Immature natural killer cell (primary cell): ENCODE data around the gene CPAMD8. TPM values are rescaled to one million over a fixed set of nuclear protein-coding genes. Genes with fewer than 3 reads are reported as not detected.
A peak's percentile ranks its signal among the peaks of the same experiment; 100 is the strongest.
"Not testable (repeated sequence)": the region's sequence is repeated elsewhere in the genome, so short reads cannot be mapped to it uniquely, and the experiment has no call there.

Experiments used
- DNase-seq, 3 donors: peaks; one replicate each; pipeline ENCODE4 v3.0.0; 2022; ENCODE audit warnings: mixed read lengths in 1 of 3
- H3K27ac Mint-ChIP-seq, 6 donors: one replicate each; pipeline ENCODE4 v1.8.0; 2020; ENCODE audit warnings: mixed read lengths in 6 of 6, mild to moderate bottlenecking in 5 of 6, inconsistent platforms in 4 of 6, moderate library complexity in 3 of 6
- H3K27me3 Mint-ChIP-seq, 3 donors: one replicate each; pipeline ENCODE4 v1.8.0; 2020 to 2021; ENCODE audit warnings: low read depth in 3 of 3, mild to moderate bottlenecking in 3 of 3, mixed read lengths in 3 of 3, moderate library complexity in 3 of 3, inconsistent platforms in 1 of 3
- H3K36me3 Mint-ChIP-seq, 3 donors: one replicate each; pipeline ENCODE4 v1.8.0; 2020; ENCODE audit warnings: mixed read lengths in 3 of 3, inconsistent platforms in 2 of 3, mild to moderate bottlenecking in 2 of 3
- H3K4me1 Mint-ChIP-seq, 2 donors: one replicate each; pipeline ENCODE4 v1.8.0; 2020; ENCODE audit warnings: inconsistent platforms in 2 of 2, mild to moderate bottlenecking in 2 of 2, mixed read lengths in 2 of 2, moderate library complexity in 1 of 2
- H3K4me3 Mint-ChIP-seq, 5 donors: one replicate each; pipeline ENCODE4 v1.8.0; 2020; ENCODE audit warnings: mild to moderate bottlenecking in 5 of 5, mixed read lengths in 5 of 5, inconsistent platforms in 3 of 5, moderate library complexity in 3 of 5
- H3K9me3 Mint-ChIP-seq, 6 donors: one replicate each; pipeline ENCODE4 v1.8.0; 2020; ENCODE audit warnings: mild to moderate bottlenecking in 6 of 6, mixed read lengths in 6 of 6, inconsistent platforms in 4 of 6, moderate library complexity in 3 of 6
- polyA plus RNA-seq, 3 donors: library from polyadenylated mRNA; unstranded; fragments of 300-500 nt; fragmentation: Illumina TruSeq; gene quantifications; one replicate each; pipeline ENCODE4 v1.2.3, GENCODE V29; 2021

Gene CPAMD8
- polyA plus RNA-seq, 3 donors from 2014 or later: 1.3 to 2.1 (median 1.4) TPM

DNA sequence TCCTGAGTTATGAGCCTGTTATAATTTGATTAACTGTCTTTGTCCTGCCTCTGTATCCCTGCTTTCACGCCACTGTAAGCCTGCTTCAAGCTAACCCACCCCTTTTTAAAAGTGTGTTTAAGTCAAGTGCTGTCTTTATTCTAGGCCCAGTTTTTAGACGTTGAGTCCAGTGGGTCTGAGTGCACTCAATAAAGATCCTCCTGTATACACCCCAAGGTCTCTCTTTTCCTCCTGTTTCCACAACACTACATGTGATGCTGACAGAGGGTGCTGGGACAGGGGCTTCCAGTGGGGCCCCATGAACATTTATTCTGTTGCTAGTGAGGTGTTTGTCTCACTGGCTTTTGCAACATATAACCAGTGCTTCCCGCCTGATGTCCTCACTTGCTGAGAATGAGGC is 144.5 kb downstream of the CPAMD8 start:
- Mint-ChIP-seq H3K4me1 (peaks cover 14 to 16% of the 10 kb centered on the region in 2 donors), H3K27ac (no peak overlapping the region), H3K36me3 (peaks cover 11 to 31% (median 21%) of the 10 kb centered on the region in 3 donors), H3K27me3 (peaks cover 0 to 4% (median 2%) of the 10 kb centered on the region in 3 donors), H3K4me3 (no peak overlapping the region), H3K9me3 (peaks cover 12 to 20% (median 15%) of the 10 kb centered on the region in 6 donors)
- DNase-seq: no peak

DNA sequence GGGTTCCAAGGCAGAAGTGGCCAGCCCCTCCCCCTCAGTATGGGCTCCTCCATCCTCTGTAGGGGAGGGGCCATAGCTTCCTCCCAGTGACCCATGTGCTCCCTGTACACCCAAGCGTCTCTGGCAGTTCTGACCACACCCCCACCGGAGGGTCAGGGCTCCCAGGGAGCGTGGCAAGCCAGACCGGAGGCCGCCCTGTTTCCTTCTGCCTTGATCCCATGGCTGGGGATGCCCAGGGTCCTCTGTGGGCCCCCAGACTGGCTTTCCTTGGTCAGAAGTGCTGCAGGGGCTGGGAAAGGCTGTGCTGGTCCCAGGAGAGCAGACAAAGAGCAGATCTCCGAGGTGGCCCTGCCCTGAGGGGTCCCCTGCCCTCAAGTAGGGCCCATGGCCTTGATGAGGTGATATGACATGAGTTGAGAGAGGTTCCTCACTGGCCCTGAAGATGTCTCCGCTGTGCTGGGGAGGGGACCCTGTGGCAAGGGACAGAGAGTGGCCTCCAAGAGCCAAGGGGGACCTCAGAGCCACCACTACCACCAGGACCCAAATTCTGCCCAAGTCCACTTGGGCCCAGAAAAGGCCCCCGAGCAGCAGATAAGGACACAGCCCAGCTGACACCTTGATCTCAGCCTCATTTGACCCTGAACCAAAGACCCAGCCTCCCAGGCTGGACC is 145.6 kb downstream of the CPAMD8 start:
- peaks cover 0 to 4% (median 4%) of the 10 kb centered on the region in 3 donors for H3K27me3 Mint-ChIP-seq
- H3K36me3 Mint-ChIP-seq: peaks cover 11 to 33% (median 22%) of the 10 kb centered on the region in 3 donors
- H3K4me3 Mint-ChIP-seq: no peak overlapping the region
- DNase-seq: no peak
- H3K27ac Mint-ChIP-seq: no peak overlapping the region
- H3K4me1 Mint-ChIP-seq: peaks cover 21 to 22% of the 10 kb centered on the region in 2 donors
- peaks cover 12 to 20% (median 15%) of the 10 kb centered on the region in 6 donors for H3K9me3 Mint-ChIP-seq

DNA sequence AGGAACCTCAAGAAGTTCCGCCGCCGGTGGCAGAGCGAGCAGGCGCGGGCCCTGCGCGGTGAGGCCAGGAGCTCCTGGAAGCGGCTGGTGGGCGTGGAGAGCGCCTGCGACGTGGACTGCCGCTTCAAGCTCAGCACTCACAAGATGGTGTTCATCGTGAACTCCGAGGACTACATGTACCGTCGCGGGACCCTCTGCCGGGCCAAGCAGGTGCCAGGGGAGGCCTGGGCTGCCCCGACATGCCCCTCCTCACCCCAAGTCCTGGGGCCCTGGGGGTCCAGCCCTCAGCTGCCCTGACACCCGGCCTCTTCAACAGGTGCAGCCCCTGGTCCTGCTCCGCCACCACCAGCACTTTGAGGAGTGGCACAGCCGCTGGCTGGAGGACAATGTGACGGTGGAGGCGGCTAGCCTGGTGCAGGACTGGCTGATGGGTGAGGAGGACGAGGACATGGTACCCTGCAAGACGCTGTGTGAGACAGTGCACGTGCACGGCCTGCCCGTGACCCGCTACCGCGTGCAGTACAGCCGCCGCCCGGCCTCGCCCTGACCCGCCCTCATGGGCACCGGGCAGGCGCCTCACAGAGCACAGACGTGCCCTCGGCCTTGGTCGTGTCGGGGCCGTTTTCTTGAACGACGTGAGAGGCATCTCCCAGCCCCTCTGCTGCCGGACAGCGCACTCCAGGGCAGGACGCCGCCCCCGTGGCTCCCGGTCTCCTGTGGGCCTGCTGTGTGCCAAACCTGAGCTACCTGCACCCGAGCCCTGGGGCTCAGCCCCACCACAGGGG is 148.2 kb downstream of the CPAMD8 start:
- no peak for DNase-seq
- H3K27ac Mint-ChIP-seq: no peak overlapping the region
- peaks cover 39 to 43% of the 10 kb centered on the region in 2 donors for H3K4me1 Mint-ChIP-seq
- H3K4me3 Mint-ChIP-seq: no peak overlapping the region
- H3K27me3 Mint-ChIP-seq: peaks cover 0 to 8% (median 4%) of the 10 kb centered on the region in 3 donors
- H3K36me3 Mint-ChIP-seq: peaks cover 21 to 41% (median 38%) of the 10 kb centered on the region in 3 donors
- H3K9me3 Mint-ChIP-seq: peaks cover 12 to 20% (median 15%) of the 10 kb centered on the region in 6 donors

DNA sequence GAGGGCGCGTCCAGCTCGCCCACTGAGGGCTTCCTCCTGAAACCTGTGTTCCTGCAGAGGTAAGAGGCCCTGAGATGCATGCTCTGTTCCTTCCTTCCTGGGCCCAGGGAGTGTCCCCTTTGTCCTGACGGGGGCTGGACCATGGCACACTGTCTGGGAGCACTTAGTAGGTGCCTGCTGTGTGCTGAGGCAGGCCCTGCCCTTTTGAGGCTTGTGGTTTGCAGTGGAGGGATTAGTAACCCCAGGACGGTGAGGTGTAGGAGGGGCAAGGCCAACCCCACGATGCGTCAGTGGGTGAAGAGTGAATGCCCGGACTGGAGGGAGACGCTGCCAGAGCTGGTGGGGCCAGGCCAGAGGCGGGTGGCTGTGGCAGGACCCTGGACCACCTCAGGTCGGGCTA is 149.0 kb downstream of the CPAMD8 start:
- Mint-ChIP-seq H3K27me3 (peaks cover 0 to 5% (median 4%) of the 10 kb centered on the region in 3 donors), H3K4me1 (peaks cover 32 to 43% of the 10 kb centered on the region in 2 donors), H3K36me3 (peaks cover 21 to 35% (median 34%) of the 10 kb centered on the region in 3 donors), H3K4me3 (peak overlapping the region in 4 of 5 donors; percentile 8 to 57 (median 36)), H3K9me3 (peaks cover 8 to 14% (median 9%) of the 10 kb centered on the region in 6 donors), H3K27ac (peak overlapping the region in 1 of 6 donors; percentile 53)
- DNase-seq: no peak

DNA sequence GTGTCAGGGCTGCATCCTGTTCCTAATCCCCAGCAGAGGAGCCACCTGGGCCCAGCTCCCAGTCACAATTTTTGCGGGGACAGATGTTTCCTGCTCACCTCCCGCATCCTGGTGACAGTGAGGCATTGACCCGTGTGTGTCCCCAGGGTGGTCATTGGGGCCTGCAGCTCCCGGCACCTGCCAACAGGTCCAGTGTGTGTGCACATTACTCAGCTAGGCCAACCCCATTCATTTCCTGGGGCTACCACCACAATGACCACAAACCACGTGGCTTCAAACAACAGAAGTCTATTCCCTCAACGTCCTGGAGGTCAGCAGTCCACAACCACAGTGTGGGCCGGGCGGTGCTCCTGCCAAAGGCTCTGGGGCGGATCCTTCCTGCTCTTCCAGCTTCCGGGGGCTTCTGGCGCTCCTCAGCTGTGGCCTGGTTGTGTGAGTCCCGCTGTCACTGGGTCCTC is 149.7 kb downstream of the CPAMD8 start:
- peaks cover 15 to 33% (median 27%) of the 10 kb centered on the region in 3 donors for H3K36me3 Mint-ChIP-seq
- H3K4me3 Mint-ChIP-seq: peak overlapping the region in 3 of 5 donors; percentile 20 to 48 (median 36)
- H3K27me3 Mint-ChIP-seq: peaks cover 0 to 7% (median 4%) of the 10 kb centered on the region in 3 donors
- peak; percentile 49 to 61 (median 50) for DNase-seq
- peaks cover 2 to 7% (median 3%) of the 10 kb centered on the region in 6 donors for H3K9me3 Mint-ChIP-seq
- peak overlapping the region in 5 of 6 donors; percentile 12 to 58 (median 35) for H3K27ac Mint-ChIP-seq
- H3K4me1 Mint-ChIP-seq: peaks cover 32 to 43% of the 10 kb centered on the region in 2 donors

DNA sequence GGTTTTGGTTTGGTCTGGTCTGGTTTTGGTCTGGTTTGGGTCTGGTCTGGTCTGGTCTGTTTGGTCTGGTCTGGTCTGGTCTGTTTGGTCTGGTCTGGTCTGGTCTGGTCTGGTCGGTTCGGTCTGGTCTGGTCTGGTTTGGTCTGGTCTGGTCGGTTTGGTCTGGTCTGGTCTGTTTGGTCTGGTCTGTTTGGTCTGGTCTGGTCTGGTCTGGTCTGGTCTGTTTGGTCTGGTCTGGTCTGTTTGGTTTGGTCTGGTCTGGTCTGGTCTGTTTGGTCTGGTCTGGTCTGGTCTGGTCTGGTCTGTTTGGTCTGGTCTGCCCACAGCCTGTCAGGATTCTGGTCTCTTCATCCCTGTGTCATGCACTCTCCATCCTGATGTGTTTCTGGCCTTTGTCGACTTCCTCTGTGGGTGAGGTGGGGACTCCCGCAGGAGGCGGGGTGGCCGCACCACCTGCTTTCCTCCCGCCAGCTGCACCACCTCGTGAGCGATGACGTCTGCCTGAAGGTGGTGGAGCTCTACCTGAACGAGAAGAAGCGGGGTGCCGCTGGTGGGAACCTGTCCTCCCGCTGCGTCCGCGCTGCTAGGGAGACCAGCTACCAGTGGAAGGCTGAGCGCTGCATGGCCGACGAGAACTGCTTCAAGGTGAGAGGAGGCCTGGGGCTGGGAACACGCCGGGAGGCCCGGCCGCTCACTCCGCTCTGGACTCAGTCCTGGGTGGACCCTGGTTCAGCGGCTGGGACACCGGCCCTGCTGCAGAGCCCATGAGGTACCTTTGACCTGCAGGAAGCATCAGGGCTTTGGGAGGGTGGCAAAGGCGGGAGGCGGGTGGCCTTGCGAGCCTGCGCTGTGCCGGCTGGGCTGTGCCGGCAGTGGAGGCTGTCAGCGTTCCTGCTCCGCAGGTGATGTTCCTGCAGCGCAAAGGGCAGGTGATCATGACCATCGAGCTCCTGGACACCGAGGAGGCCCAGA is 150.7 kb downstream of the CPAMD8 start:
- peak in 1 of 3 donors; percentile 18 for DNase-seq
- Mint-ChIP-seq H3K27ac (peak overlapping the region in 4 of 6 donors; percentile 67 to 97 (median 80)), H3K4me3 (peak overlapping the region in 1 of 5 donors; percentile 18), H3K27me3 (peaks cover 0 to 8% (median 4%) of the 10 kb centered on the region in 3 donors), H3K9me3 (peaks cover 0 to 2% (median 0%) of the 10 kb centered on the region in 6 donors), H3K4me1 (peaks cover 32 to 43% of the 10 kb centered on the region in 2 donors), H3K36me3 (peaks cover 18 to 37% (median 29%) of the 10 kb centered on the region in 3 donors)

DNA sequence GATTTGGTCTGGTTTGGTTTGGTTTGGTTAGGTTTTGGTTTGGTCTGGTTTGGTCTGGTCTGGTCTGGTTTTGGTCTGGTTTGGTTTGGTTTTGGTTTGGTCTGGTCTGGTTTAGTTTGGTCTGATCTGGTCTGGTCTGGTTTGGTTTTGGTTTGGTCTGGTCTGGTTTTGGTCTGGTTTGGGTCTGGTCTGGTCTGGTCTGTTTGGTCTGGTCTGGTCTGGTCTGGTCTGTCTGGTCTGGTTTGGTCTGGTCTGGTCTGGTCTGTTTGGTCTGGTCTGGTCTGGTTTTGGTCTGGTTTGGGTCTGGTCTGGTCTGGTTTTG is 151.7 kb downstream of the CPAMD8 start:
- not testable (repeated sequence) for H3K27me3 Mint-ChIP-seq, DNase-seq, H3K9me3 Mint-ChIP-seq
- H3K27ac Mint-ChIP-seq: peak overlapping the region; percentile 83 to 97 (median 89)
- H3K36me3 Mint-ChIP-seq: peaks cover 14 to 29% (median 22%) of the 10 kb centered on the region in 3 donors
- H3K4me1 Mint-ChIP-seq: peaks cover 32 to 37% of the 10 kb centered on the region in 2 donors
- H3K4me3 Mint-ChIP-seq: peak overlapping the region in 1 of 5 donors; percentile 34

DNA sequence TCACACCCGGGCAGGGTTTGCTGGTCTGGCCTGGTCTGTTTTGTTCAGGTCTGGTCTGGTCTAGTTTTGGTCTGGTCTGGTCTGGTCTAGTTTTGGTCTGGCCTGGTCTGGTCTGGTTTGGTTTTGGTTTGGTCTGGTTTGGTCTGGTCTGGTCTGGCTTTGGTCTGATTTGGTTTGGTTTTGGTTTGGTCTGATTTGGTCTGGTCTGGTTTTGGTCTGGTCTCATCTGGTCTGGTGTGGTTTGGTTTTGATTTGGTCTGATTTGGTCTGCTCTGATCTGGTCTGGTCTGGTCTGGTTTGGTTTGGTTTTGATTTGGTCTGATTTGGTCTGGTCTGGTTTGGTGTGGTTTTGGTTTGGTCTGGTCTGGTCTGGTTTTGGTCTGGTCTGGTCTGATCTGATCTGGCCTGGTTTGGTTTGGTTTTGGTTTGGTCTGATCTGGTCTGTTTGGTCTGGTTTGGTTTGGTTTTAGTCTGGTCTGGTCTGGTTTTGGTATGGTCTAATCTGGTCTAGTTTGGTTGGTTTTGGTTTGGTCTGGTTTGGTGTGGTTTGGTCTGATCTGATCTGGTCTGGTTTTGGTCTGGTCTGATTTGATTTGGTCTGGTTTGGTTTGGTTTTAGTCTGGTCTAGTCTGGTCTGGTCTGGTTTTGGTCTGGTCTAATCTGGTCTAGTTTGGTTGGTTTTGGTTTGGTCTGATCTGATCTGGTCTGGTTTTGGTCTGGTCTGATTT is 152.2 kb downstream of the CPAMD8 start:
- no peak for DNase-seq
- Mint-ChIP-seq H3K9me3 (peaks cover 0 to 2% (median 0%) of the 10 kb centered on the region in 6 donors), H3K4me3 (peak overlapping the region in 4 of 5 donors; percentile 17 to 42 (median 36)), H3K36me3 (peaks cover 14 to 29% (median 22%) of the 10 kb centered on the region in 3 donors), H3K27me3 (peaks cover 0 to 8% (median 2%) of the 10 kb centered on the region in 3 donors), H3K27ac (peak overlapping the region; percentile 83 to 97 (median 89)), H3K4me1 (peaks cover 32 to 37% of the 10 kb centered on the region in 2 donors)

DNA sequence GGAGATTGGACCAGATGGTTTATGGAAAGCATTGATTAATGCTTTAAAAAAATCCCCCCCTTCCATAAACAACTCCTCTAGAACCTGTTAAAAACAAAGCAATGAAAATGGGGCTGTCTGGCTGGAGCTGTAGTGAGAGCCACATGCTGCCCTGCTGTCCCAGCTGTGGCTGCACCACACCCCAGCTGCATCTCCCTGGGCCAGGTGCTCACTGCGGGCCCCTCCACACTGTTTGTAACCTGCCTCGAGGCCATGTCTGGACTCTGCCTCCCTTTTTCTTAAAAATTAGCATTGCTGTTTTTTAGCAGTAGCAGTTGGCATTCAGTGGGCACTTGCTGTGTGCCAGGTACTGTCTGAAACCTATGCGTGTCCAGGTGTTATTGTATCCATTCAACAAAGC is 153.0 kb downstream of the CPAMD8 start:
- Mint-ChIP-seq H3K27me3 (peaks cover 0 to 8% (median 2%) of the 10 kb centered on the region in 3 donors), H3K4me1 (peaks cover 32 to 37% of the 10 kb centered on the region in 2 donors), H3K9me3 (peaks cover 0 to 2% (median 0%) of the 10 kb centered on the region in 6 donors), H3K27ac (peak overlapping the region; percentile 81 to 97 (median 89)), H3K36me3 (peaks cover 14 to 29% (median 22%) of the 10 kb centered on the region in 3 donors), H3K4me3 (no peak overlapping the region)
- DNase-seq: no peak

DNA sequence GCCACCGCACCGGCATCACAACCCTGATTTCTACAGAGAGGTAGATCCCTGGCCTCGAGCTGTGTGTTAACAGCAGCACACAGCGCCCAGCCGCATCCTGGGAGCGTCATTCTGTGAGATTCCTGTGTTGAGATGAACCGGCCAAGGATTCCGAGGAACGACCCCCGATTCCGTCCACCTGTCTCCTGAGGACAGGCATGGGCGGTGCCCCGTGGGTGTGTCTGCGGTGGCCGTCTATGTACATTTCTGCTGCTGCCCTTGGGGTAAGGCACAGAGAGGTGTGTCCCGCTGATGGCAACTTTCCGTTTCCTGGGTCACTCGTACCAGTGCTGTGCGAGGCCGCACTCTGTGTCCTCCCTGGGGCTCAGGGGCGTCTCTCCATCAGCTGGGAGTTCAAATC is 153.9 kb downstream of the CPAMD8 start:
- H3K36me3 Mint-ChIP-seq: peaks cover 14 to 26% (median 26%) of the 10 kb centered on the region in 3 donors
- peaks cover 0 to 8% (median 2%) of the 10 kb centered on the region in 3 donors for H3K27me3 Mint-ChIP-seq
- DNase-seq: no peak
- no peak overlapping the region for H3K4me3 Mint-ChIP-seq
- peaks cover 0 to 2% (median 0%) of the 10 kb centered on the region in 6 donors for H3K9me3 Mint-ChIP-seq
- no peak overlapping the region for H3K27ac Mint-ChIP-seq
- H3K4me1 Mint-ChIP-seq: peaks cover 29 to 35% of the 10 kb centered on the region in 2 donors

DNA sequence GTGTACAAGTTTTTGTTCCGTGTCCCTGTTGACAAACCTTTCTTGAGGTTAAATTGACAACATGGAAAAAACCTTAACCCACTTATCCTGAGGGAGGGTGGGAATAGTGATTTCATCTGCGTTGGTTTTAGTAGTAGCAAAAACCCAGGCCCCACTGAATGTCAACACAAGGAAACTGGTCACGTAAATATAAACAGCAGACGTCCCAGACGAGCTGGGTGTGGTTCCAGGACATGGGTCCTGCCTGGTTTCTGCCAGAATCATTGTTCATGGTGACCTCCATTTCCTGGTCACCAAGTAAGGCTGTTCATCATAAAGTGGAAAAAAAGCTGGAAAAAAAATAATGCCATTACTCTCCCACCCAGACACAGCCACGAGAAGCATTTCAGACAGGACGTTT is 154.7 kb downstream of the CPAMD8 start:
- H3K4me3 Mint-ChIP-seq: no peak overlapping the region
- H3K27me3 Mint-ChIP-seq: peaks cover 0 to 7% (median 2%) of the 10 kb centered on the region in 3 donors
- no peak for DNase-seq
- H3K9me3 Mint-ChIP-seq: peaks cover 0 to 2% (median 0%) of the 10 kb centered on the region in 6 donors
- H3K4me1 Mint-ChIP-seq: peaks cover 20 to 27% of the 10 kb centered on the region in 2 donors
- H3K36me3 Mint-ChIP-seq: peaks cover 14 to 26% (median 24%) of the 10 kb centered on the region in 3 donors
- no peak overlapping the region for H3K27ac Mint-ChIP-seq

DNA sequence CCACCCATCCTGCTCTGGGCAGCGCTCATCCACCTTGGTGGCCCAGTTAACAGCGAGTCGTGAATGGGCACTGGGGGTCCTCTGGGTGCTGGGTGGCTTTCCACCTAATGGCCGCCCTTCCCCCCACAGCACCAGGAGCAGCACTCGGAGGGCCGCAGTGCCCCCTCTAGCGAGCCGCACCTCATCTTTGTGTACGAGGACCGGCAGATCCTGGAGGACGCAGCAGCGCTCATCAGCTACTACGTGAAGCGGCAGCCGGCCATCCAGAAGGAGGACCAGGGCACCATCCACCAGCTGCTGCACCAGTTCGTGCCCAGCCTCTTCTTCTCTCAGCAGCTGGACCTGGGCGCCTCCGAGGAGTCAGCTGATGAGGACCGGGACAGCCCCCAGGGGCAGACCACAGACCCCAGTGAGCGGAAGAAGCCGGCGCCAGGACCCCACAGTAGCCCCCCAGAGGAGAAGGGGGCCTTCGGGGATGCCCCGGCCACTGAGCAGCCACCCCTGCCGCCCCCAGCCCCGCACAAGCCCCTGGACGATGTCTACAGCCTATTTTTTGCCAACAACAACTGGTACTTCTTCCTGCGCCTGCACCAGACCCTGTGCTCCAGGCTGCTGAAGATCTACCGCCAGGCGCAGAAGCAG is 157.2 kb downstream of the CPAMD8 start:
- Mint-ChIP-seq H3K9me3 (peaks cover 0 to under 1% (median 0%) of the 10 kb centered on the region in 6 donors), H3K36me3 (peaks cover 12 to 27% (median 20%) of the 10 kb centered on the region in 3 donors), H3K4me1 (peaks cover 9 to 10% of the 10 kb centered on the region in 2 donors), H3K27me3 (peaks cover 0 to 5% (median 0%) of the 10 kb centered on the region in 3 donors), H3K4me3 (no peak overlapping the region), H3K27ac (no peak overlapping the region)
- no peak for DNase-seq
